Hippocampal formation (tissue), 2 donors: Measurements from ENCODE around the gene RTN4IP1.

Experiments
- DNase-seq, 2 donors: peaks; one replicate each; lab custom pipeline; 2025; lab: John Stamatoyannopoulos, UW

Gene RTN4IP1

GRCh38 chr6:106546691-106547414, 82.4 kb downstream of the RTN4IP1 start:
- no peak for DNase-seq

GRCh38 chr6:106546261-106546690, 83.0 kb downstream of the RTN4IP1 start:
- no peak for DNase-seq

- no peak for DNase-seq
Observed at GRCh38 chr6:106540907-106541306, 88.4 kb downstream of the RTN4IP1 start.

GRCh38 chr6:106540432-106540831, 88.9 kb downstream of the RTN4IP1 start:
- DNase-seq = no peak

GRCh38 chr6:106539936-106540335, 89.4 kb downstream of the RTN4IP1 start:
- no peak for DNase-seq

GRCh38 chr6:106538145-106538544, 91.2 kb downstream of the RTN4IP1 start:
- no peak for DNase-seq

GRCh38 chr6:106537662-106538061, 91.6 kb downstream of the RTN4IP1 start:
- no peak for DNase-seq

- no peak for DNase-seq
Observed at GRCh38 chr6:106536851-106537250, 92.4 kb downstream of the RTN4IP1 start.

- DNase-seq = no peak
Observed at GRCh38 chr6:106536357-106536756, 92.9 kb downstream of the RTN4IP1 start.

- DNase-seq = no peak
Observed at GRCh38 chr6:106535012-106535411, 94.3 kb downstream of the RTN4IP1 start.

- DNase-seq = no peak
Observed at GRCh38 chr6:106534564-106534982, 94.7 kb downstream of the RTN4IP1 start.

- no peak for DNase-seq
Observed at GRCh38 chr6:106534004-106534403, 95.3 kb downstream of the RTN4IP1 start.

GRCh38 chr6:106533054-106533453, 96.2 kb downstream of the RTN4IP1 start:
- no peak for DNase-seq

GRCh38 chr6:106530502-106530901, 98.8 kb downstream of the RTN4IP1 start:
- DNase-seq = no peak

- DNase-seq = no peak
Observed at GRCh38 chr6:106530026-106530425, 99.3 kb downstream of the RTN4IP1 start.

GRCh38 chr6:106529438-106529837, 99.9 kb downstream of the RTN4IP1 start:
- no peak for DNase-seq

- DNase-seq = no peak
Observed at GRCh38 chr6:106528521-106528920, 100.8 kb downstream of the RTN4IP1 start.

- no peak for DNase-seq
Observed at GRCh38 chr6:106527979-106528378, 101.3 kb downstream of the RTN4IP1 start.

- no peak for DNase-seq
Observed at GRCh38 chr6:106527117-106527516, 102.2 kb downstream of the RTN4IP1 start.

GRCh38 chr6:106525882-106526275, 103.4 kb downstream of the RTN4IP1 start:
- DNase-seq = no peak

GRCh38 chr6:106525107-106525881, 104.0 kb downstream of the RTN4IP1 start:
- DNase-seq = no peak

GRCh38 chr6:106522562-106523250, 106.6 kb downstream of the RTN4IP1 start:
- DNase-seq = no peak
